ENCODE measurements around the gene HNRNPC.
"Not testable (repeated sequence)": the region's sequence is repeated elsewhere in the genome, so short reads cannot be mapped to it uniquely, and the experiment has no call there.

Gene HNRNPC

GRCh38 chr14:21185491-21185890, 83.8 kb downstream of the HNRNPC start:
- DNase-seq = no peak

DNA sequence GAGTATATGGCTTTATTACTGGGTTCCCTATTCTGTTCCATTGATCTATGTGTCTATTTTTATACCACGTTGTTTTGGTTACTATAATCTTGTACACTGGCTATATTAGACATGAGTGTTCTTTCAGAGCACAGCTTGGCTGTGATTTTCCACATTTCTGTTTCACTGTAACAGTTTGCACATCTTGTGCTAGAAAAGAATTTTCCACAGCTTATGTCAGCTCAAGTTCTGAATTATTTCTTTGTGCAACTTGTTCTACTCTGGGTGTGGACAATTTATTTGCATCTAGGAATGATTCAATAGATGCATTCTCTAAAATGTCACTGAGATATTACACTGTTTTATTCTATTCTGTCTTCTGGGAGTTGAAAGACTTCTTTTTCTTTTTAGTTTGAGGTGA, 85.0 kb downstream of the HNRNPC start:
- no peak for DNase-seq

GRCh38 chr14:21182166-21182565, 87.1 kb downstream of the HNRNPC start:
- no peak for DNase-seq

DNA sequence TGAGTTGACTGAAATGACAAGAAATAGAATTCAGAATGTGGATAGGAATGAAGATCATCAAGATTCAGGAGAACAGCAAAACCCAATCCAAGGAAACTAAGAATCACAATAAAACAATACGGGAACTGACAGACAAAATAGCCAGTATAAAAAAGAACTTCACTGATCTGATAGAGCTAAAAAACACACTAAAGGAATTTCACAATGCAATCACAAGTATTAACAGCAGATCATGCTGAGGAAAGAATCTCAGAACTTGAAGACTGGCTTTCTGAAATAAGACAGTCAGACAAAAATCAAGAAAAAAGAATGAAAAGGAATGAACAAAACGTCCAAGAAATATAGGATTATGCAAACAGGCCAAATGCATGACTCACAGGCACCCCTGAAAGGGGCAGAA, 98.1 kb downstream of the HNRNPC start:
- no peak for DNase-seq

DNA sequence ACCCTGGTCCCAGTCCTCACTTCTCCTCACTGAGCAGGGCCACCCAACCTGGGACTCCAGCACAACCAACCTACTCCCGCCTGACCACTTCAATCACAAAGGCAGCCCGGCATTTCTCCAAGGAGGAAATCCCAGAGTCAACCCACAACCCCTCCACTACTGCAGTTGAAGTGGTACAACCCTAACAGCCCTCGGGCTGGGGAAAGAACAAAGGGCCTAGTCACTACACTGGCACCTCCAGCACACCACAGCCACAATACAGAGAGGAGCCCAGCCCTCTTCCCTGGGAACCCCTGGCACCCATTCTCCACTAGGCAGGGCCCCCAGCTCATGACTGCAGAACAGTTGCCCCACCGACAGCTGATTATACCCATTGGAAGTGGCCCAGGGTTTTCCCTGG, 99.7 kb downstream of the HNRNPC start:
- DNase-seq = no peak

GRCh38 chr14:21168055-21168454, 101.2 kb downstream of the HNRNPC start:
- DNase-seq = no peak

GRCh38 chr14:21165670-21166069, 103.6 kb downstream of the HNRNPC start:
- not testable (repeated sequence) for DNase-seq

DNA sequence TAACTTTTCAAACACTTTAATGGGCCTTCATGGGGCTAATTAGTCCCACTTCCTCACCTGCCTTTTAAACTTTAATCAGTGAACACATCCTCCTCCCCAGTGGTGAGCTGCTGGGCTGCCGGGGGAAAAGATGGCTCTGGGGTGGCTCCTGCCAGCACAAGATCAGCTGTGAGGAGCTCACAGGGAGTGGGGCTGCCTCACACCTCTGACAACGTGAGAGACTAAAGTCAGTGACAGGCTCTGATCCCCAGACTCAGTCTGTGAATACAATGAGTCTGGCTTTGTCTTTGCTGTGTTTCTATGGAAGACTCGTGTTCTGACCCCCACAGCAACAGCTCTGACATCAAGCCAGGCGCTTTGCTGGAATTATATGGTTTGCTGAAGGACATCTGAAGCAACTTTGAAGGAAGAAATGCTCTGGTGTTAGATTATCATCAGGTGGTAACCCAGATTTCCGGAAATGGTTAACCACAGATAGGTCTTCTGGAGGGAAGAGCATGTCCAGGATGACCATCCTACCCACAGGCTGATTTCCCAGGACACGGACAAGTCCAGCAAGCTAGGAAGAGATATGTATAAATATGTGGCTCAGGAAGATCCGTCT, 104.1 kb downstream of the HNRNPC start:
- not testable (repeated sequence) for DNase-seq

GRCh38 chr14:21163871-21164291, 105.4 kb downstream of the HNRNPC start:
- DNase-seq = no peak

DNA sequence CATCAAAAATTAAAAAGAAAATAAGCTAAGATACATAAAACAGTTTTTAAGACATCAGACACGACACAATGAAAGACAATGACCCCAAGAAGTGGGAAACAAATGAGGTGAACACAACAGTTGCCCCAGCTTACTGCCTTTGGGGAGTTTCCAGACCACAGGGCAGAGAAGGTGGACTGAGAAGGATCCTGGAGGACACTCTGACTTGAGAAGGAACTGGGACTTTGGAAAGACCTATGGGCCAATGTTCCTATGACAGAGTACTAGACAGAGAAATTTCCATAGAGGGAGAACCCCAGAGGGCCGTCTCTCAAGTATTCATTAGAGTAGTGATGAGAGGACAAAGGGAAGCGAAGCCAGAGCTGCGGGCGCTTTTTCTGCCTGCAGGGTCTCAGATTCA, 107.2 kb downstream of the HNRNPC start:
- no peak for DNase-seq

GRCh38 chr14:21160061-21160610, 109.1 kb downstream of the HNRNPC start:
- DNase-seq = no peak

Measured in NCI-H2171 treated with DMSO at 0.1 percent for 48 hours (cell line).